Neural crest cell (in vitro differentiated cells): ENCODE measurements around the gene GCC1. TPM values are rescaled to one million over a fixed set of nuclear protein-coding genes. Genes with fewer than 3 reads are reported as not detected.

Experiments
- DNase-seq: peaks from one replicate; pipeline ENCODE4 v3.0.0; 2021; ENCODE audit warnings: low read depth, mixed read lengths, low spot score
- H3K27ac Mint-ChIP-seq: one replicate; pipeline ENCODE4 v1.8.0; 2021; ENCODE audit warnings: mild to moderate bottlenecking, mixed read lengths; ENCODE audit not compliant: unreplicated experiment
- H3K27me3 Mint-ChIP-seq: 2 replicates; pipeline ENCODE4 v1.8.0; 2021; ENCODE audit warnings: low read depth, mild to moderate bottlenecking, mixed read lengths
- H3K36me3 Mint-ChIP-seq: 2 replicates; pipeline ENCODE4 v1.8.0; 2021; ENCODE audit warnings: low read depth, mild to moderate bottlenecking, mixed read lengths
- H3K4me1 Mint-ChIP-seq: 2 replicates; pipeline ENCODE4 v1.8.0; 2021; ENCODE audit warnings: mixed read lengths
- H3K4me3 Mint-ChIP-seq: one replicate; pipeline ENCODE4 v1.8.0; 2021; ENCODE audit warnings: mild to moderate bottlenecking, mixed read lengths
- H3K9me3 Mint-ChIP-seq: 2 replicates; pipeline ENCODE4 v1.8.0; 2021; ENCODE audit warnings: mixed read lengths
- CTCF ChIP-seq: fragments of 200-600 bp; sonication (generic); conservative IDR thresholded peaks from 2 replicates; pipeline ENCODE4 v1.5.0; 2021; ENCODE audit warnings: antibody characterized with exemption, mild to moderate bottlenecking
- total RNA-seq: library from RNA; stranded (reverse); gene quantifications from 2 replicates; pipeline ENCODE4 v1.2.1, GENCODE V29; 2021

GCC1 gene
- total RNA-seq, 1 donor from 2014 or later, result 16.4 TPM

- peaks cover 91% of the 10 kb centered on the region for H3K27me3 Mint-ChIP-seq
- no peak for TF ChIP-seq CTCF
These were observed 35.2 kb upstream of the GCC1 start for GRCh38 chr7:127620406-127621233.

GRCh38 chr7:127619681-127620405 is 34.4 kb upstream of the GCC1 start:
- Mint-ChIP-seq H3K27me3 (peaks cover 93% of the 10 kb centered on the region), H3K36me3 (no peaks in the 10 kb centered on the region), H3K4me1 (no peaks in the 10 kb centered on the region), H3K9me3 (no peaks in the 10 kb centered on the region), H3K27ac (no peak overlapping the region), H3K4me3 (no peak overlapping the region)
- no peak for TF ChIP-seq CTCF
- no peak for DNase-seq

More at GRCh38 chr7:127620406-127621233, 35.2 kb upstream of the GCC1 start:
- DNase-seq, result no peak
- Mint-ChIP-seq H3K36me3 (no peaks in the 10 kb centered on the region), H3K27ac (no peak overlapping the region), H3K4me1 (no peaks in the 10 kb centered on the region), H3K4me3 (no peak overlapping the region), H3K9me3 (no peaks in the 10 kb centered on the region)

DNA sequence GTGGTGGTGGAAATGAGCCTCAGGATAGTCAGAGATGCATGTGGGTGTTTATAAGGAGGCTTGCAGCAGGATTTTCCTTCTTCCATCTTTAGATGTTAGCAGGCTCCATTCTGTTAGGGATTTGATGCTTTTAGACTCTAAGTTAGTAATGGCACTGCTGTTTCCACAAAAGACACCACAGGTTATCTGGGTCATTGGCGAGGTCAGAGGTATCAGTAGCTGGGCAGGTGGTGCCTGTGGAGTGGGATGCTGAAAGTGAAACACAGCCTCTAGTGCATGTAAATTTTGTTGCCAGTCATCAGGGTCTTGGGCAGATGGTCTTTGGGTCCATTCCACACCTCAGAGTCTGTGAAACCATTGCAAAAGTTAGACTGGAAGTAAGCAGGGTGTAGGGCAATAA is 33.4 kb upstream of the GCC1 start:
- DNase-seq, result no peak
- no peak for TF ChIP-seq CTCF
- Mint-ChIP-seq H3K36me3 (no peaks in the 10 kb centered on the region), H3K4me3 (no peak overlapping the region), H3K4me1 (no peaks in the 10 kb centered on the region), H3K27me3 (peaks cover 93% of the 10 kb centered on the region), H3K9me3 (no peaks in the 10 kb centered on the region), H3K27ac (no peak overlapping the region)

- no peaks in the 10 kb centered on the region for H3K4me1 Mint-ChIP-seq
- no peaks in the 10 kb centered on the region for H3K9me3 Mint-ChIP-seq
- DNase-seq, result no peak
- H3K27ac Mint-ChIP-seq, result no peak within 1 kb of the TSS
- no peak within 1 kb of the TSS for H3K4me3 Mint-ChIP-seq
- TF ChIP-seq CTCF, result no peak
- H3K27me3 Mint-ChIP-seq, result peaks cover 88% of the 10 kb centered on the region
- no peaks in the 10 kb centered on the region for H3K36me3 Mint-ChIP-seq
These were observed 32.6 kb upstream of the GCC1 start, which contains the start of gene PAX4 for GRCh38 chr7:127618042-127618441. Gene PAX4, minus strand, starts transcription at chr7:127618142. Its CDS starts 2,214 bp downstream, at chr7:127615928.

DNA sequence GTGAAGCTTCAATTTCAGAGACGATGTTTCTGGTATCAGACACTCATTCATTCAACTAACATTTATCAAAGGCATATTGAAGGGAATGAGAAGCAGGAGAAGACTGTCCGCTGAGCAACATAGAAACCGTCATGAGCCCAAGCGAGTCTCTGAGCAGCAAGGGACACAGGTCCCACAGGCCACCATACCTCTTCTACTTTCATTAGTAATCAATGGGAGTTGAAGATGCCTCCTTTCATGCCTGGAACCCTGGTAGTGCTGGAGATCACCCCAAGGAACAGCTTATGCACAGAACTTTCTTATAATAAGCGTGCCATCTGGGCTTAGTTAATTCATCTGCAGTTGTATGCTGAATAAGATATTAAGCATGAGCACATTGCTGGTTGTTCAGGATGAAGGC is 31.3 kb upstream of the GCC1 start:
- Mint-ChIP-seq H3K27me3 (peaks cover 80% of the 10 kb centered on the region), H3K4me1 (no peaks in the 10 kb centered on the region), H3K27ac (no peak overlapping the region), H3K36me3 (no peaks in the 10 kb centered on the region), H3K9me3 (peaks cover 6% of the 10 kb centered on the region), H3K4me3 (no peak overlapping the region)
- DNase-seq, result no peak
- TF ChIP-seq CTCF, result no peak
